Astrocyte of the spinal cord (primary cell): ENCODE data around the gene CADPS.

Source experiments
- DNase-seq: peaks from one replicate; pipeline ENCODE4 v3.0.0; 2011; ENCODE audit warnings: low read depth, low spot score
- H3K4me3 ChIP-seq: 2 replicates; pipeline ENCODE4 v1.5.1; 2011; ENCODE audit warnings: low read depth, mild to moderate bottlenecking, low read length, moderate library complexity
- in situ Hi-C: cut with HindIII; loops from 2 replicates; pipeline ENCODE4 v1.10.0; 2017; ENCODE audit warnings: low sequenced_read_pairs
- TF ChIP-seq, protein P1 (sequence below): IDR thresholded peaks from 2 replicates; pipeline ENCODE4 v1.5.1; 2012; ENCODE audit warnings: low read depth, mild to moderate bottlenecking, low read length, inconsistent platforms

CADPS gene

DNA sequence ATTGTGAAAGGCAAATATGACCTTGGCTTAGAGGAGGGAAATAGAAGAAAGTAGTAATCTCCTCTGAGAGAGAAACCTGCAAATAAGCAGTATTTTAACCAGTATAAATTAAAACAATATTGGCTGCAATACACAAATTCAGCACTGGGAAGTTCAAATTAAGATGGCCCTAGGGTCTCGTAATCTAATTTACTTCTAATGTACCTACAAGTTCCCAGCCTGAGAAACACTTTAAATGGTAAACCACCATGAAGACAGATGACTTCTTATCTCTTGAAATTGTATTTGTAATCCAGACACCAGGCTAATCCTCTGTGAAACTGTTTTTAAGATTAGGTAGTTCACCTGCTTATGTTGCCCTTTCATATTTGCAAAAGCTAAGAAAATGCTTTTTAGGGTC, 199.7 kb downstream of the CADPS start:
- no peak for DNase-seq
- in situ Hi-C loops = no loop called here
- H3K4me3 ChIP-seq = no peak overlapping the region
- TF ChIP-seq, protein P1, sequence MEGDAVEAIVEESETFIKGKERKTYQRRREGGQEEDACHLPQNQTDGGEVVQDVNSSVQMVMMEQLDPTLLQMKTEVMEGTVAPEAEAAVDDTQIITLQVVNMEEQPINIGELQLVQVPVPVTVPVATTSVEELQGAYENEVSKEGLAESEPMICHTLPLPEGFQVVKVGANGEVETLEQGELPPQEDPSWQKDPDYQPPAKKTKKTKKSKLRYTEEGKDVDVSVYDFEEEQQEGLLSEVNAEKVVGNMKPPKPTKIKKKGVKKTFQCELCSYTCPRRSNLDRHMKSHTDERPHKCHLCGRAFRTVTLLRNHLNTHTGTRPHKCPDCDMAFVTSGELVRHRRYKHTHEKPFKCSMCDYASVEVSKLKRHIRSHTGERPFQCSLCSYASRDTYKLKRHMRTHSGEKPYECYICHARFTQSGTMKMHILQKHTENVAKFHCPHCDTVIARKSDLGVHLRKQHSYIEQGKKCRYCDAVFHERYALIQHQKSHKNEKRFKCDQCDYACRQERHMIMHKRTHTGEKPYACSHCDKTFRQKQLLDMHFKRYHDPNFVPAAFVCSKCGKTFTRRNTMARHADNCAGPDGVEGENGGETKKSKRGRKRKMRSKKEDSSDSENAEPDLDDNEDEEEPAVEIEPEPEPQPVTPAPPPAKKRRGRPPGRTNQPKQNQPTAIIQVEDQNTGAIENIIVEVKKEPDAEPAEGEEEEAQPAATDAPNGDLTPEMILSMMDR = no peak

DNA sequence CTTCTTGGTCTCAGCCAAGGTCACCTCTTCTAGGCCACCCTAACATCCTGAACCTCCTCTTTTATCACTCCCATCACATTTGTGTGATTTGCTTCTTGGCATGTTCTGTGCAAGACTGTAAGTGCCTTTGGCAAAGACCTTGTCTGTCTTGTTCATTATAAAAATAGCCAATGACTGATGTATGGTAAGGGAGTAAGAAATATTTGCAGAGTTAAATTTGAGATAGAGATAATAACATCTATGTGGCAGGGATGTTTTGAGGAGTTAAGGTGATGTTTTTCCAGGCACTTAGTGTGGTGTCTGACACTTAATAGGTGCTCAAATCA, 202.3 kb downstream of the CADPS start:
- H3K4me3 ChIP-seq = no peak overlapping the region
- TF ChIP-seq, protein P1 = no peak
- in situ Hi-C loops = no loop called here
- no peak for DNase-seq

DNA sequence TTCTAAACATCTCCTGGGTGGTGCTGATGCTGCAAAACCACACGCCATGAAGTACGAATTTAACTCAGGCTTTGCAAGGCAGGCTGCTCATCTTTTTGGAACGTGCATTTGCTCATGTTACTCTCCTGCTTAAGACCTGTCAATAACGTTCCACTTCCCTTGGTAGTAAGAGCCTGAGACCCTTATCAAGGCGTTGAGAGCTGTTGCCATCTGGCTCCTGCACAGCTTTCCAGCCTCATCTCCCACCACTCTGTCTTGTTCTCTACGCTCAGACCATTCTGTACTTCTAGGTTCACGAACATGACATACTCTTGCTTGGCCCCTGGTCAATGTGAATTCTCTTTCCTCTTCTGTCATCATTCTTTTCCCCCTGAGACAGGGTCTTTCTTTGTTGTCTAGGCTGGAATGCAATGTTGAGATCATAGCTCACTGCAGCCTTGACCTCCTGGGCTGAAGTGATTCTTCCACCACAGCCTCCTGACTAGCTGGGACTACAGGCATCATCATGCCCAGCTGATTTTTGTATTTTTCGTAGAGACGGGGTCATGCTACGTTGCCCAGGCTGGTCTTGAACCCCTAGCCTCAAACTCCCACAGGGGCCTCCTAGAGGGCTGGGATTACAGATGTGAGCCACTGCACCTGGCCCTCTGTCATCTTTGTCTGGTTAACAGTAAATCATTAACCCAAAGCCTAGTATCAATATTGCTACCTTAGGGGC, 202.8 kb downstream of the CADPS start:
- no peak overlapping the region for H3K4me3 ChIP-seq
- in situ Hi-C loops = no loop called here
- TF ChIP-seq, protein P1 = no peak
- DNase-seq = no peak

DNA sequence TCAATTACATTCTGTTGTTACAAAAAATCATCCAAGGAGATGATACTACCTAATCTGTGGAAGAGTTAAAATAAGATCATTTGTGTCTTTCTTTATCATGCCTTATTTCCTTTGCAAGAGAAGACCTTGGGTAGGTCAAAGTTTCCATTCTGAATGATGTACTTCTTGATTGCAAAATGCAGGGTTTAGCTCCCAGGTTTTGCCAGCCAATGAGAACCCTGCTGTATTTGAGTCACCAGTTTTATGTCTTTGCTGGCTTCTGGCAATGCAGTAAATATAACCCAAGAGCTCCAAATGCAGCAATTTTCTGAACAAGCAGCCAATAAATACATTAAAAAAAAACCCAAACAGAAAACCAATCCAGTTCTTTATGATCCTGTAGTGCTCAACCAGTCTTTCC, 204.9 kb downstream of the CADPS start:
- in situ Hi-C loops = no loop called here
- no peak for DNase-seq
- TF ChIP-seq, protein P1 = no peak
- H3K4me3 ChIP-seq = no peak overlapping the region

DNA sequence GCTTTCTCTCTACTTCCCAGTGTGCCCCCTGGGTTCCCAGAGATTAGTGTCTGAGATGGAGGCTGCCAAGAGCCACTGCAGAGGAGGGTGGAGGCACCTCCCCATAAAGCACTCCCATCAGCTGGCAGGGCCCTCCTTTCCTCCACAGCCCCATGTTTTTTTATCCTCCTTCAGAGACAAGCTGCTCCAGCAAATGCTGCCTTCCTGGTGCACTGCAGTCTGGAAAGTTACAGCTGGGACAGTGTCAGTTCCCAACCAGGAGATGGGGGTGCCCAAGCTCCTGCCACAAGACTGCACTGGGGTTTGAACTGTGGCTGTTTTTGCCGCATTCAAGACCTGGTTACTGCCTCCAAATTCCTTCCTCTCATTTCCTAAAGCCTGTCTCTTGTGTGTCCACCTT, 206.1 kb downstream of the CADPS start:
- H3K4me3 ChIP-seq = no peak overlapping the region
- no peak for DNase-seq
- in situ Hi-C loops = no loop called here
- TF ChIP-seq, protein P1 = no peak

DNA sequence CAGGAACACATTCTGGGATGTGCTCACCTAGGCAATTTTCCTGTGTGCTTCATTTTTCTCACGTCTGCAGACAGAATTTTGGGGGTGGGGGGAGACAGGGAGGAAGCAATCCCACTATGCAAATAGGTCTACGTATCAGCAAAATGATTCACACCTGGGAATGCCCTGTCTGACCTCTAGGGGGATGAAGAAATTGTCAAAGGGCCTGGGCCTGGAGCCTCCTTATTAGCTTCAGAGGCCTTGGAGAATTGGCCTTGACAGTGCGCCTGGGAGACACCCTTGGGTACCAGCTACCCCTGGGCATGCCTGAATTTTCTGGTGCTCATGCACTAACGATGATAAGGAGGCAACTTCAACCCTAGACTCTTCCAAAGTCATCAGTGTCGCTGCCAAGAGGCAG, 207.5 kb downstream of the CADPS start:
- H3K4me3 ChIP-seq = no peak overlapping the region
- TF ChIP-seq, protein P1 = no peak
- in situ Hi-C loops = no loop called here
- DNase-seq = no peak
